Articular chondrocyte of knee joint (primary cell): ENCODE results near the gene MYH7. TPM values are rescaled to one million over a fixed set of nuclear protein-coding genes. Genes with fewer than 3 reads are reported as not detected.

Source experiments
- small RNA-seq: library from RNA; depleted of rRNA; stranded (forward); fragments of <200 nt; gene quantifications from one replicate; pipeline ENCODE3, GENCODE V24; 2012
- total RNA-seq: library from RNA; depleted of rRNA; stranded (reverse); fragments of >200 nt; gene quantifications from 2 replicates; pipeline ENCODE4 v1.2.3, GENCODE V29; 2012

Gene MYH7
- not detected in 2 replicates for total RNA-seq

GRCh38 chr14:23435543-23436326, at the start of gene MYH7:
Gene MYH7 (minus strand): TSS chr14:23435660. CDS start chr14:23433732, 1,928 bp downstream.

GRCh38 chr14:23469127-23469905, 33.9 kb upstream of the MYH7 start, which contains the start of gene NGDN:
Gene NGDN (plus strand): TSS chr14:23469703. CDS start chr14:23469716, 13 bp downstream.

GRCh38 chr14:23407516-23408306, 27.7 kb downstream of the MYH7 start, which contains the start of gene MYH6:
Gene MYH6 (minus strand): TSS chr14:23408273. CDS start chr14:23407223, 1,050 bp downstream.

GRCh38 chr14:23376482-23377197, 58.8 kb downstream of the MYH7 start, which contains the start of gene CMTM5:
Gene CMTM5 (plus strand): TSS chr14:23377046. CDS start chr14:23377252, 206 bp downstream.

GRCh38 chr14:23372509-23372908, 63.0 kb downstream of the MYH7 start, which contains the start of gene IL25:
Gene IL25 (plus strand): TSS chr14:23372809.

GRCh38 chr14:23365036-23365731, 70.3 kb downstream of the MYH7 start, which contains the start of gene EFS:
Gene EFS (minus strand): TSS chr14:23365172. CDS start chr14:23365025, 147 bp downstream.

Small RNA genes within 50 kb of the gene (small RNA-seq; reads per million reads assigned to genes)
- gene MIR208A (not detected), gene MIR208B (not detected)

Other genes with a start within 250 kb of the MYH7 start
- gene RNF212B, start 197.7 kb downstream of the MYH7 start, total RNA-seq = not detected in 2 replicates
- 6.1 and 7.8 TPM in 2 replicates for gene HOMEZ, start 149.5 kb downstream of the MYH7 start, total RNA-seq
- 7.2 and 10.8 TPM in 2 replicates for gene PPP1R3E, start 132.8 kb downstream of the MYH7 start, total RNA-seq
- 17.2 and 17.9 TPM in 2 replicates for gene BCL2L2, start 128.8 kb downstream of the MYH7 start, total RNA-seq
- gene PABPN1, start 114.2 kb downstream of the MYH7 start, total RNA-seq = 43.4 and 44.4 TPM in 2 replicates
- gene SLC22A17, start 82.8 kb downstream of the MYH7 start, total RNA-seq = 17.1 and 18.3 TPM in 2 replicates
- gene EFS, start 70.5 kb downstream of the MYH7 start, total RNA-seq = 15.5 and 18.4 TPM in 2 replicates
- gene IL25, start 62.9 kb downstream of the MYH7 start, total RNA-seq = not detected in 2 replicates
- gene CMTM5, start 58.6 kb downstream of the MYH7 start, total RNA-seq = 0.22 and 0.26 TPM in 2 replicates
- not detected in 2 replicates for gene MYH6, start 27.4 kb downstream of the MYH7 start, total RNA-seq
- gene NGDN, start 34.0 kb upstream of the MYH7 start, total RNA-seq = 37.7 and 49.9 TPM in 2 replicates
- 0.32 and 0.39 TPM in 2 replicates for gene ZFHX2, start 116.1 kb upstream of the MYH7 start, total RNA-seq
- 24.0 and 25.0 TPM in 2 replicates for gene THTPA, start 120.6 kb upstream of the MYH7 start, total RNA-seq
- 7.1 and 14.4 TPM in 2 replicates for gene AP1G2, start 132.1 kb upstream of the MYH7 start, total RNA-seq
- gene JPH4, start 143.1 kb upstream of the MYH7 start, total RNA-seq = not detected in 2 replicates
- gene DHRS2, start 200.7 kb upstream of the MYH7 start, total RNA-seq = 0.13 and 0.22 TPM in 2 replicates